Subcutaneous preadipocyte (primary cell): ENCODE measurements around the gene CDC42EP1. TPM values are rescaled to one million over a fixed set of nuclear protein-coding genes. Genes with fewer than 3 reads are reported as not detected.

Experiments
- small RNA-seq: library from RNA; depleted of rRNA; stranded (forward); fragments of <200 nt; gene quantifications from one replicate; pipeline ENCODE3, GENCODE V24; 2012
- total RNA-seq: library from RNA; depleted of rRNA; stranded (reverse); fragments of >200 nt; gene quantifications from 2 replicates; pipeline ENCODE4 v1.2.3, GENCODE V29; 2012

Gene CDC42EP1
- total RNA-seq, result 23.9 and 26.5 TPM in 2 replicates

GRCh38 chr22:37559901-37560607 is at the start of gene CDC42EP1:
Gene CDC42EP1, plus strand, starts transcription at chr22:37560480. Its CDS starts 5,870 bp downstream, at chr22:37566350.

GRCh38 chr22:37519268-37520195 is 40.7 kb upstream of the CDC42EP1 start, which contains the start of gene CARD10:
Gene CARD10, minus strand, starts transcription at chr22:37519415. Its CDS starts 215 bp downstream, at chr22:37519200.

GRCh38 chr22:37608477-37609239 is 48.4 kb downstream of the CDC42EP1 start, which contains the start of gene GGA1:
Gene GGA1, plus strand, starts transcription at chr22:37608834. Its CDS starts 27 bp downstream, at chr22:37608861.

Small RNA genes lying within 50 kb of the gene (small RNA-seq; reads per million reads assigned to genes)
- not detected for gene RF00017

Other genes starting within 250 kb of the CDC42EP1 start
- 0.59 TPM in 1 of 2 replicates, not detected in the other for gene ELFN2, start 133.0 kb upstream of the CDC42EP1 start, total RNA-seq
- gene MFNG, start 74.1 kb upstream of the CDC42EP1 start, total RNA-seq, result 0.59 TPM in 1 of 2 replicates, not detected in the other
- 17.3 and 32.1 TPM in 2 replicates for gene CARD10, start 41.1 kb upstream of the CDC42EP1 start, total RNA-seq
- not detected in 2 replicates for gene LGALS2, start 19.6 kb downstream of the CDC42EP1 start, total RNA-seq
- 35.6 and 58.8 TPM in 2 replicates for gene GGA1, start 48.4 kb downstream of the CDC42EP1 start, total RNA-seq
- gene SH3BP1, start 79.2 kb downstream of the CDC42EP1 start, total RNA-seq, result 7.0 and 12.3 TPM in 2 replicates
- 10.7 and 16.0 TPM in 2 replicates for gene PDXP, start 98.2 kb downstream of the CDC42EP1 start, total RNA-seq
- gene LGALS1, start 115.2 kb downstream of the CDC42EP1 start, total RNA-seq, result 3,847 and 6,336 TPM in 2 replicates
- gene NOL12, start 125.9 kb downstream of the CDC42EP1 start, total RNA-seq, result 20.2 and 27.0 TPM in 2 replicates
- gene TRIOBP, start 136.6 kb downstream of the CDC42EP1 start, total RNA-seq, result 191 and 224 TPM in 2 replicates
- 34.2 and 45.0 TPM in 2 replicates for gene GCAT, start 247.5 kb downstream of the CDC42EP1 start, total RNA-seq